ENCODE data around the gene LIMA1.

The LIMA1 gene

GRCh38 chr12:50211392-50212070 is 71.8 kb downstream of the LIMA1 start:
- H3K4me2 ChIP-seq (ENCODE audit: insufficient read depth, low read length) = peak overlapping the region; percentile 37
- DNase-seq = no peak
- H3K79me2 ChIP-seq (ENCODE audit: insufficient read depth, low read length) = no peaks in the 10 kb centered on the region
- H3K36me3 ChIP-seq (ENCODE audit: insufficient read depth, low read length) = no peaks in the 10 kb centered on the region
- H3K9ac ChIP-seq (ENCODE audit: low read depth, low read length) = peak overlapping the region; percentile 24; the same call in 1 of the 2 replicates
- peak overlapping the region; percentile 57 for H3K27ac ChIP-seq (ENCODE audit: low read length)
- no peak overlapping the region for H3K4me3 ChIP-seq (ENCODE audit: low read depth in 1 of 2, low read length in 2 of 2)
- ATAC-seq (ENCODE audit: insufficient read depth, low read depth) = peak; percentile 55; the same call in 2 of the 3 replicates
- peak overlapping the region; percentile 42 for H2AFZ ChIP-seq (ENCODE audit: low read depth, low read length)
- TF ChIP-seq CTCF (IDR thresholded peaks at IDR 0.05; ENCODE audit: borderline replicate concordance, extremely low read depth, low read length, poor library complexity, severe bottlenecking) (peak; percentile 44), EZH2 (IDR thresholded peaks at IDR 0.05; ENCODE audit: borderline replicate concordance, low read depth, low read length, severe bottlenecking) (no peak)
- H4K20me1 ChIP-seq (ENCODE audit: insufficient read depth, low read length) = no peaks in the 10 kb centered on the region
- H3K4me1 ChIP-seq (ENCODE audit: insufficient read depth, low read length) = peaks cover 21% of the 10 kb centered on the region
- no peaks in the 10 kb centered on the region for H3K9me3 ChIP-seq (ENCODE audit: insufficient read depth, low read length, severe bottlenecking)
- H3K27me3 ChIP-seq (ENCODE audit: insufficient read depth, low read length, poor library complexity) = no peaks in the 10 kb centered on the region

- no peaks in the 10 kb centered on the region for H3K27me3 ChIP-seq (ENCODE audit: insufficient read depth, low read length, poor library complexity)
- H2AFZ ChIP-seq (ENCODE audit: low read depth, low read length) = no peak overlapping the region
- ATAC-seq (ENCODE audit: insufficient read depth, low read depth) (no peak), DNase-seq (no peak)
- no peak overlapping the region for H3K4me2 ChIP-seq (ENCODE audit: insufficient read depth, low read length)
- peaks cover 16% of the 10 kb centered on the region for H3K36me3 ChIP-seq (ENCODE audit: insufficient read depth, low read length)
- H3K4me3 ChIP-seq (ENCODE audit: low read depth in 1 of 2, low read length in 2 of 2) = no peak overlapping the region
- no peaks in the 10 kb centered on the region for H3K79me2 ChIP-seq (ENCODE audit: insufficient read depth, low read length)
- H3K9ac ChIP-seq (ENCODE audit: low read depth, low read length) = no peak overlapping the region
- no peak overlapping the region for H3K27ac ChIP-seq (ENCODE audit: low read length)
- H3K9me3 ChIP-seq (ENCODE audit: insufficient read depth, low read length, severe bottlenecking) = no peaks in the 10 kb centered on the region
- H3K4me1 ChIP-seq (ENCODE audit: insufficient read depth, low read length) = peaks cover 14% of the 10 kb centered on the region
- TF ChIP-seq CTCF (IDR thresholded peaks at IDR 0.05; ENCODE audit: borderline replicate concordance, extremely low read depth, low read length, poor library complexity, severe bottlenecking) (no peak), EZH2 (IDR thresholded peaks at IDR 0.05; ENCODE audit: borderline replicate concordance, low read depth, low read length, severe bottlenecking) (no peak)
- H4K20me1 ChIP-seq (ENCODE audit: insufficient read depth, low read length) = no peaks in the 10 kb centered on the region
Observed at GRCh38 chr12:50207424-50207823, 75.9 kb downstream of the LIMA1 start.

GRCh38 chr12:50205648-50206047 is 77.7 kb downstream of the LIMA1 start:
- DNase-seq = no peak
- H3K36me3 ChIP-seq (ENCODE audit: insufficient read depth, low read length) = peaks cover 17% of the 10 kb centered on the region
- H3K4me3 ChIP-seq (ENCODE audit: low read depth in 1 of 2, low read length in 2 of 2) = no peak overlapping the region
- H3K27me3 ChIP-seq (ENCODE audit: insufficient read depth, low read length, poor library complexity) = no peaks in the 10 kb centered on the region
- H2AFZ ChIP-seq (ENCODE audit: low read depth, low read length) = no peak overlapping the region
- H3K9ac ChIP-seq (ENCODE audit: low read depth, low read length) = no peak overlapping the region
- H3K4me2 ChIP-seq (ENCODE audit: insufficient read depth, low read length) = no peak overlapping the region
- ATAC-seq (ENCODE audit: insufficient read depth, low read depth) = no peak
- no peak overlapping the region for H3K27ac ChIP-seq (ENCODE audit: low read length)
- H3K79me2 ChIP-seq (ENCODE audit: insufficient read depth, low read length) = no peaks in the 10 kb centered on the region
- TF ChIP-seq EZH2 (IDR thresholded peaks at IDR 0.05; ENCODE audit: borderline replicate concordance, low read depth, low read length, severe bottlenecking) = no peak
- no peak for TF ChIP-seq CTCF (IDR thresholded peaks at IDR 0.05; ENCODE audit: borderline replicate concordance, extremely low read depth, low read length, poor library complexity, severe bottlenecking)
- no peaks in the 10 kb centered on the region; the same call in 1 of the 2 replicates for H3K4me1 ChIP-seq (ENCODE audit: insufficient read depth, low read length)
- H3K9me3 ChIP-seq (ENCODE audit: insufficient read depth, low read length, severe bottlenecking) = no peaks in the 10 kb centered on the region
- no peaks in the 10 kb centered on the region for H4K20me1 ChIP-seq (ENCODE audit: insufficient read depth, low read length)

Measured in DND-41 (cell line).